ENCODE data around the gene PROZ.

- TF ChIP-seq CTCF (conservative IDR thresholded peaks at IDR 0.05; ENCODE audit: low read depth, low read length) (no peak), EZH2phosphoT487 (IDR thresholded peaks at IDR 0.05; ENCODE audit: borderline replicate concordance, low read length) (no peak), EZH2 (IDR thresholded peaks at IDR 0.05; ENCODE audit: low read length, unreplicated experiment) (no peak)
These were observed 498 bp downstream of the PROZ start for GRCh38 chr13:113158946-113159345.

Measured in PC-3 (cell line).